Heart left ventricle (tissue), 13 donors: Measurements from ENCODE around the gene ADORA2B.

Source experiments
- CTCF ChIP-seq, 12 donors: fragments of 200-600 bp; sonication (generic) in 4 of 12; IDR thresholded peaks; one replicate each; pipeline versions ENCODE4 v1.5.0 to v1.8.0; 2018 to 2022; ENCODE audit warnings: antibody characterized with exemption in 12 of 12, mild to moderate bottlenecking in 5 of 12
- POLR2A ChIP-seq, 2 donors: fragments of 450-650 bp; IDR thresholded peaks; one replicate each; pipeline ENCODE4 v1.6.1; 2017; ENCODE audit warnings: antibody characterized with exemption in 2 of 2, mild to moderate bottlenecking in 2 of 2, moderate library complexity in 2 of 2
- donor health status: ischemic (EF 13 %, LVEDD 7.1; RV severe dilation, severe dysfunction).
- donor health status: DM: no; HTN: yes; CAD: no.
- donor health status: DM: no; HTN: no; CAD: no.
- donor health status: ischemic (EF 25% LVEDD 6.9; RV normal size, moderate dysfunction).
- donor health status: ischemic (EF 25% LVEDD 5.7; RV mildly dilated, moderate dysfunction).
- donor health status: ischemic (EF 35%, LVEDD 5.7; RV mildly dilated, moderate dysfunction).
- donor health status: nonischemic (EF 11% LVEDD 7.7; RV severe dilation, severe dysfunction).
- donor health status: DM: yes; HTN: yes; CAD: no.
- donor health status: PGD.
- donor health status: ischemic (EF 29% LVEDD 5.4; RV normal size, mild dysfunction).
- donor health status: nonischemic (EF 23%, LVEDD 6.1; RV moderate dilation, normal function).

- TF ChIP-seq CTCF (IDR thresholded peaks at IDR 0.05) = no peak
- no peak for TF ChIP-seq POLR2A (IDR thresholded peaks at IDR 0.05)
Measured at GRCh38 chr17:15971098-15971678, 26.3 kb downstream of the ADORA2B start.
